ENCODE results near the gene NSL1. TPM values are rescaled to one million over a fixed set of nuclear protein-coding genes. Genes with fewer than 3 reads are reported as not detected.
"Not testable (repeated sequence)": the region's sequence is repeated elsewhere in the genome, so short reads cannot be mapped to it uniquely, and the experiment has no call there.

NSL1 gene
- total and polyA plus RNA-seq, 11 donors: 9.8 to 38.0 (median 24.9) TPM

DNA sequence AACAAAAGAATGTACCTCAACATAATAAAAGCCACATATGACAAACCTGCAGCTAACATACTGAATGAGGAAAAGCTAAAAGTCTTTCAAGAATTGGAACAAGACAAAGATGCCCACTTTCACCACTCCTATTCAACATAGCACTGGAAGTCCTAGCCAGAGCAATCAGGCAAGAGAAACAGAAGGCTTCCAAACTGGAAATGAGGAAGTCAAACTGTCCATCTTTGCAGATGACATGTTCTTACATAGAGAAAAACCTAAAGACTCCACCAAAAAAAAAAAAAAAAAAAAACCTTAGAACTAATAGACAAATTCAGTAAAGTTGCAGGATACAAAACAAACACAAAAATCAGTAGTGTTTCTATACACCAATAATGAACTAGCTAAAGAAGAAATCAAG lies 20.2 kb downstream of the NSL1 start:
- intact Hi-C loops (cut with DNase I): no loop called here
- no peak for DNase-seq
- Histone ChIP-seq H3K4me3 (no peak overlapping the region), H3K36me3 (peaks cover 0 to 34% (median 8%) of the 10 kb centered on the region in 9 donors), H3K27me3 (no peaks in the 10 kb centered on the region), H3K4me1 (peaks cover 0 to 26% (median 0%) of the 10 kb centered on the region in 12 donors), H3K27ac (no peak overlapping the region), H3K9me3 (peaks cover 0 to 57% (median 26%) of the 10 kb centered on the region in 12 donors)
- TF ChIP-seq, protein P1, sequence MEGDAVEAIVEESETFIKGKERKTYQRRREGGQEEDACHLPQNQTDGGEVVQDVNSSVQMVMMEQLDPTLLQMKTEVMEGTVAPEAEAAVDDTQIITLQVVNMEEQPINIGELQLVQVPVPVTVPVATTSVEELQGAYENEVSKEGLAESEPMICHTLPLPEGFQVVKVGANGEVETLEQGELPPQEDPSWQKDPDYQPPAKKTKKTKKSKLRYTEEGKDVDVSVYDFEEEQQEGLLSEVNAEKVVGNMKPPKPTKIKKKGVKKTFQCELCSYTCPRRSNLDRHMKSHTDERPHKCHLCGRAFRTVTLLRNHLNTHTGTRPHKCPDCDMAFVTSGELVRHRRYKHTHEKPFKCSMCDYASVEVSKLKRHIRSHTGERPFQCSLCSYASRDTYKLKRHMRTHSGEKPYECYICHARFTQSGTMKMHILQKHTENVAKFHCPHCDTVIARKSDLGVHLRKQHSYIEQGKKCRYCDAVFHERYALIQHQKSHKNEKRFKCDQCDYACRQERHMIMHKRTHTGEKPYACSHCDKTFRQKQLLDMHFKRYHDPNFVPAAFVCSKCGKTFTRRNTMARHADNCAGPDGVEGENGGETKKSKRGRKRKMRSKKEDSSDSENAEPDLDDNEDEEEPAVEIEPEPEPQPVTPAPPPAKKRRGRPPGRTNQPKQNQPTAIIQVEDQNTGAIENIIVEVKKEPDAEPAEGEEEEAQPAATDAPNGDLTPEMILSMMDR (IDR thresholded peaks at IDR 0.05): no peak
- no peak for ATAC-seq

DNA sequence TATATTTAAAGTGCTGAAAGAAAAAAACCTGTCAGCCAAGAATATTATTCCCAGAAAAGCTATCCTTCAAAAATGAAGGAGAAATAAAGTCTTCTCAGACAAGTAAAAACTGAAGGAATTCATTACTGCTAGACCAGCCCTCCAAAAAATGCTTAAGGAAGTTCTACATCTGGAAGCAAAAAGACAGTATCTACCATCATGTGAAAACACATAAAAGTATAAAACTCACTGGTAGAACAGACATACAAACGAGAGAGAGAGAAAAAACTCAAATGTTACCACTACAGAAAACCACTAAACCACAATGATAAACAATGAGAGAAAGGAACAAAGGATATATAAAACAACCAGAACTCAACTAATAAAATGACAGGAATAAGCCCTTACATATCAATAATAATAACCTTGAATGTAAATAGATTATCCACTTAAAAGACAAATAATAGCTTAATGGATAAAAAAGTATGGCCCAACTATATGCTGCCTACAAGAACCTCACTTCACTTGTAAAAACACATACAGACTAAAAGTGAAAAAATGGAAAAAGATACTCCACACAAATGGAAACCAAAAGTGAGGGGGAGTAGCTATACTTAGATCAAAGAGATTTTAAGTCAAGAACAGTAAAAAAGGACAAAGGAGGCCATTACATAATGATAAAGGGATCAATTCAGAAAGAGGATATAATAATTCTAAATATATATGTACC lies 22.0 kb downstream of the NSL1 start:
- WGBS, 4 donors: 79 to 90% (median 85%) methylated on average over 1 of the region's 1 CpG
- intact Hi-C loops (cut with DNase I): loop anchor here in 1 of 10 donors (10.0 kb wide), 1 partner anchor 285 kb away; no protein-coding TSS in a partner anchor
- ATAC-seq: no peak

DNA sequence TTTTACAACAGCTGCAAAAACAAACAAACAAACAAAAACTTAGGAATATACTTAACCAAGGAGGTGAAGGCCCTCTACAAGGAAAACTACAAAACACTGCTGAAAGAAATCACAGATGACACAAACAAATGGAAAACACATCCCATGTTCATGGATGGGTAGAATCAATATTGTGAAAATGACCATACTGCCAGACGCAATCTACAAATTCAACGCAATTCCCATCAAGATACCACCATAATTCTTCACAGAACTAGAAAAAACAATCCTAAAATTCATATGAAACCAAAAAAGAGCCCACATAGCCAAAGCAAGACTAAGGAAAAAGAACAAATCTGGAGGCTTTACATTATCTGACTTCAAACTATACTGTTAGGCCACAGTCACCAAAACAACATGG lies 24.8 kb downstream of the NSL1 start:
- not testable (repeated sequence) for H3K27ac ChIP-seq, ATAC-seq, H3K4me3 ChIP-seq, H3K27me3 ChIP-seq, H3K4me1 ChIP-seq, DNase-seq
- Histone ChIP-seq H3K36me3 (peaks cover 0 to 33% (median 3%) of the 10 kb centered on the region in 9 donors), H3K9me3 (peaks cover 0 to 59% (median 26%) of the 10 kb centered on the region in 12 donors)
- intact Hi-C loops (cut with DNase I): loop anchor here in 1 of 10 donors (10.0 kb wide), 1 partner anchor 282 kb away; no protein-coding TSS in a partner anchor
- 48 to 51% (median 49%) methylated on average over 2 of the region's 2 CpGs for WGBS, 4 donors

More for the DNA sequence above, 22.0 kb downstream of the NSL1 start:
- no peak for DNase-seq
- Histone ChIP-seq H3K4me1 (peaks cover 0 to 19% (median 0%) of the 10 kb centered on the region in 12 donors), H3K9me3 (peaks cover 0 to 61% (median 26%) of the 10 kb centered on the region in 12 donors), H3K27ac (no peak overlapping the region), H3K4me3 (no peak overlapping the region), H3K36me3 (peaks cover 0 to 42% (median 3%) of the 10 kb centered on the region in 9 donors), H3K27me3 (no peaks in the 10 kb centered on the region)
- TF ChIP-seq, protein P1 (IDR thresholded peaks at IDR 0.05): no peak
- TF ChIP-seq POLR2A (IDR thresholded peaks at IDR 0.05): no peak

DNA sequence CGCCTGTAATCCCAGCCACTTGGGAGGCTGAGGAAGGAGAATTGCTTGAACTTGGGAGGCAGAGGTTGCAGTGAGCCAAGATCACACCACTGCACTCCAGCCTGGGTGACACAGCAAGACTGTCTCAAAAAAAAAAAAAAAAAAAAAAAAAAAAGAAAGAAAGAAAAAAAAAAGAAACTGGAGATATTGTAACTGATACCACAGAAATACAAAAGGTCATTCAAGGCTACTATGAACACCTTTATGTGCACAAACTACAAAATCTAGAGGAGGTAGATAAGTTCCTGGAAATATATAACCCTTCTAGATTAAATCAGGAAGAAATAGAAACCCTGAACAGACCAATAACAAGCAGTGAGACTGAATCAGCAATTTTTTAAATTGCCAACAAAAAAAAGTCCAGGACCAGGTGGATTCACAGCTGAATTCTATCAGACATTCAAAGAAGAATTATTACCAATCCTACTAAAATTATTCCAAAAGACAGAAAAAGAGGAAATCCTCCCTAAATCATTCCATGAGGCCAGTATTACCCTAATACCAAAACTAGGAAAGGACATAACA lies 26.8 kb downstream of the NSL1 start:
- DNase-seq, H3K4me1 ChIP-seq, H3K4me3 ChIP-seq, H3K27ac ChIP-seq, H3K27me3 ChIP-seq, ATAC-seq: not testable (repeated sequence)
- intact Hi-C loops (cut with DNase I): loop anchor here in 1 of 10 donors (10.0 kb wide), 1 partner anchor 280 kb away; no protein-coding TSS in a partner anchor
- 97 to 100% (median 99%) methylated on average over 1 of the region's 1 CpG for WGBS, 4 donors
- Histone ChIP-seq H3K9me3 (peaks cover 0 to 39% (median 15%) of the 10 kb centered on the region in 12 donors), H3K36me3 (peaks cover 0 to 27% (median 0%) of the 10 kb centered on the region in 9 donors)

DNA sequence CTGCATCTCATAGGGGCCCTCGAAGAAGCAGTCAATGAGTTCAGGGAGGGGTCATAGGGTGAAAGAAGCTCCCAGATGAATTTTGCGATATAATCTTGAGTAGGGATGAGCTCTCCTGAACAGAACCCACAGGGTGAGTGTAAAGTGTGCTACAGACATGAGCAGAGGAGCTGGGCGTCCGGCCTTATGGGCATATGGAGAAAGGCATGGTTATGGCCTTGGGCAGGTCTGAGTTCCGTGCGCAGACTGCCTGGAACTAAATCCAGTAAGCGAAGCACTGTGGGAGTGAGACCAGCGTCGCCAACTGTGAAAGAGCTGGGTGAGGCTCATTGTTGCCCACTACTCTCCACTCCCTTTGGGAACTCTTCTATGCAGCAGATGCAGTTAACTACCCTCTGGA lies 28.7 kb downstream of the NSL1 start:
- no peak overlapping the region for H3K4me3 ChIP-seq
- peaks cover 0 to 18% (median 0%) of the 10 kb centered on the region in 9 donors for H3K36me3 ChIP-seq
- 95 to 98% (median 97%) methylated on average over 9 of the region's 9 CpGs for WGBS, 4 donors
- H3K9me3 ChIP-seq: peaks cover 0 to 19% (median 2%) of the 10 kb centered on the region in 12 donors
- no peak for TF ChIP-seq POLR2A (IDR thresholded peaks at IDR 0.05)
- TF ChIP-seq, protein P1 (IDR thresholded peaks at IDR 0.05): no peak
- H3K27ac ChIP-seq: no peak overlapping the region
- DNase-seq (no peak), ATAC-seq (no peak)
- H3K27me3 ChIP-seq: no peaks in the 10 kb centered on the region
- peaks cover 0 to 7% (median 0%) of the 10 kb centered on the region in 12 donors for H3K4me1 ChIP-seq
- intact Hi-C loops (cut with DNase I): loop anchor here in 1 of 10 donors (10.0 kb wide), 1 partner anchor 278 kb away; no protein-coding TSS in a partner anchor

All from heart left ventricle (tissue), 16 donors.